CD4-positive, alpha-beta T cell treated with Interleukin-4 for 1 hour (primary cell): Measurements from ENCODE around the gene MYO5B.
A peak's percentile ranks its signal among the peaks of the same experiment; 100 is the strongest.
"Not testable (repeated sequence)": the region's sequence is repeated elsewhere in the genome, so short reads cannot be mapped to it uniquely, and the experiment has no call there.

Source experiments
- DNase-seq, 2 donors: peaks; one replicate each; pipeline ENCODE4 v3.0.0-alpha.2; 2020 to 2022

The MYO5B gene

DNA sequence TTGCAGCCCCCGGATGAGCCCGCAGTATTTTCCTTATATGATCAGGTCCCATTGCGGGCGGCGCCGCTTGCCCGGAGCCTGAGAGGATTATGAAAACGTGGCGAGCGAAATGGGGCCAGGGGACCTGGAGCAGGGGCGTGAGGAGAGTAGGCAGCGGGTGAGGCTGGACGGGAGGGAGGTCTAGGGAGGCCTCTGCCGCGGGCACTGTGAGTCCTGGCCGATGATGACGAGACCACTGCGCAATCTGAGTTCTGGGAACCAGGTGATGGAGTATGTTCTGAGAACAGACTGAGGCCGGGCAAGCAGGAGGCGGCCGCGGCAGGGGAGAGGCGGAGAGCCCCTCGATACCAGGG lies 380.8 kb downstream of the MYO5B start:
- DNase-seq, result peak; percentile 63 to 76

DNA sequence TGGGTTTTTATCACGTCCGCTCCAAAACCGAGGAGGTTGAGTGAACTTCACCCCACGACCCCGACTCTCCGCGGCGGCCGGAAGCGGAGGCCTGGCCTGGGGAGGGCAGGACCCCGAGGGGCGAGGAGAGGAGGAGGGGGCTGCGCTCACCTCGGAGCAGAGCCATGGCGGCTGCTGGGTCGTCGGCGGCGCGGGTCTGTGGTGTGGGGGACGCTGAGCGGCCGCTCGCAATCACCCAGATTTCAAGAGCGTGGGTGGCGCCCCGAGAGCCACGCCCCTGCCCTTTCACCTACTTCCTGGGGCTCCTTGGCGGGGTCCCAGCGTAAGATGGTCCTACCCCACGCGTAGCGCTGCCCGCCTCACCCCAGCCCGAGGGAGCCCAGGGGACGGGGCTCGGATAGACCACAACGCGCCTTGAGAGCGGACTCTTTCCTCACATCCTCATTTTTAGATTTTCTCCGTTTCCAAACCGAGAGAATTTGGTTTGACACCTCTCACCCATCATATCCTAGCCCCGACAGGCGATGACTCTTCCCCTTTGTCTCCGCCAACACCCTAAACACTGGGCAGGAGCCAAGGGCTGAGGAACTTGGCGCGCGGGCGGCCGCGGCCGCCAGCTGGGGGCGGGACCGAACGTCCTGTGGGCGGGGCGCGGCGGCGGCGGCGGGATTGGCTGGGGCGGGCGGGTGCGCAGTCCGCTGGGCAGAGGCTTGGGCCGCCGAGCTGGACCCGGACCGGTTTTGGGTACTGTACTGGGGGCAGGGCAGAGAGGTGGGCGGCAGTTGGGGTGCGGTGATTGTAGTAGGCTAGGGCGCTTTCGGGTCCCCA lies 381.4 kb downstream of the MYO5B start, which contains the start of gene ACAA2:
ACAA2 (minus strand) TSS at position 215 of the 828 bp plus-strand sequence; CDS start at position 166, 49 bp downstream.
- DNase-seq, result peak; percentile 82 to 83

DNA sequence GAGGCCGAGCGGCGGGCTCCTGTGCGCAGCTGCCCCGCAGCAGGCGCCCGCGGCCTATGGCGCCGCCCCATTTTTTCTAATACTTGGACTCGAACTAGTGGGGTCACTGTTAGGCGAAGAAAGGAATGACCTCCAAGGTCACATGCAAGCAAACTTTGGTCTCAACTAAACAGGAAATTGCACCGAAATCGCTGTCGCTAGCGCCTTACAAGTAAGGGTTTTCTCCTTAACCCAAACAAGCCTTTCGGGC lies 382.0 kb downstream of the MYO5B start:
- no peak for DNase-seq

DNA sequence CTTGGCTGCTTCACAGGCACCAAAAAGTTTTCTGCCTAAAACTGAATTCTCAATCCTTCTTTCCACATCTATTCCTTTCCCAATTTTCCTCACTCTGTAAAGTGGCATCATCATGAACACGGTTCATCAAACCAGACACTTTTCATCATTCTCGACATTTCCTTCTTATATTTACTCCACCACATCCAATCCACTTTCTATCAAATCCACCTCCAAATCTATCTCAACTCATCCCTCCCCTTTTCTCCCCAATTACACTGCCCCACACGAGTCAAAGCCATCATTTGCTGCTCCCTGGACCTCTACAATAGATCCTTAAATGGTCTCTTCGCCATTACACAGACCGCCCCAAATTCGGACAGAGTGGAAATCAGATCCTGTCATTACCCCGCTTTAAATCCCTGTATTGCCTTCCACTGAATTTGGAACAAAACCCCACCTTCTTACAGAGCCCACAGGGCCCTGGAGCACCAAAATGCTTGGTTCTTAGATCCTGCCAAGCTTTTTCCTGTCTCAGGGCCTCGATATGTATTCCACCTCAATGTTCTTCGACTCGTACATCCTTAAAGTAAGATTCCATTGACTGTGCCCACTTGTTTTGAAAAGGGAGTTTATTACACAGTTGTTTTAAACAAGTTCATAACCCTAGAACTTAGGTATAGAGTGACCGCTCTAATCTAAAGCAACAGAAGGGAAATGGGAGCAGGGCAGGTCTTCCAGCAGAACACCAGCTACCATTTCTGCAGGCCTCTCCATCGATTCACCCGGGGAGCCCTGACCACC lies 382.5 kb downstream of the MYO5B start:
- no peak for DNase-seq

DNA sequence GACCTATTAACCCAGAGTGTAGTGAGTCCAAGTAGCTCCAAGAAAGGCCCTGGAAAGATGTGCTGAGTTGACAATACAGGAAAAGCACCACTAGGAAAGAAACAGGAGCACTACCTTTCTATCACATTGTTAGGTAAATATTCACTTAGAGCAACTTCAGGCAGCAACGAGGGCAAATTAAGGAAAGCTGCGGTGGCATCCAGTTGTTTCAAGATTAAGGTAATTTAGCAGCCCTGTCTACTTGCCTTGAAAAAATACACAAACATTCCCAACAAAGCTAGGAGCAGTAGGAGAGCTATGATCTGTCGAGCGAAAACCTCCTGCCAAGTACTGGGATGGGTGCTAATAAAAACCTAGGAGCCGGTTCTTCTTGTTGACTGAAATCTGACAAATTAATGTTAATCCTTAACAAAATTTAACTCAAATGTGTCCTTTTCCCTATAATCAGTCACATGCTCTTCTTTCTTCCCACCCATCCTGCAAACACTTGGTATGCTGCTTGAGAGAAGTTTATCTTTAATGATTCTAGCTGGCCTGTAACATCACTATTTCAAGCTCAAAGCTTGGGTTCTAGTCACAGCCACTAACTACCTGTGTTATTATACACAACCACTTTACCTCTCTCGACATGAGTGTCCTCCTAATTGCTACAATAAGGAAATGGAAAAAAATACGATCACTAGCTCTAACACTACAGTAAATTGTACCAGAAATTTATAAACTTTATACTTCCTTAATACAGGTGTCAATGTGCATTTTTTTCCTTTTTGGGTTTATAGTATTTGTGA lies 383.6 kb downstream of the MYO5B start:
- no peak for DNase-seq

DNA sequence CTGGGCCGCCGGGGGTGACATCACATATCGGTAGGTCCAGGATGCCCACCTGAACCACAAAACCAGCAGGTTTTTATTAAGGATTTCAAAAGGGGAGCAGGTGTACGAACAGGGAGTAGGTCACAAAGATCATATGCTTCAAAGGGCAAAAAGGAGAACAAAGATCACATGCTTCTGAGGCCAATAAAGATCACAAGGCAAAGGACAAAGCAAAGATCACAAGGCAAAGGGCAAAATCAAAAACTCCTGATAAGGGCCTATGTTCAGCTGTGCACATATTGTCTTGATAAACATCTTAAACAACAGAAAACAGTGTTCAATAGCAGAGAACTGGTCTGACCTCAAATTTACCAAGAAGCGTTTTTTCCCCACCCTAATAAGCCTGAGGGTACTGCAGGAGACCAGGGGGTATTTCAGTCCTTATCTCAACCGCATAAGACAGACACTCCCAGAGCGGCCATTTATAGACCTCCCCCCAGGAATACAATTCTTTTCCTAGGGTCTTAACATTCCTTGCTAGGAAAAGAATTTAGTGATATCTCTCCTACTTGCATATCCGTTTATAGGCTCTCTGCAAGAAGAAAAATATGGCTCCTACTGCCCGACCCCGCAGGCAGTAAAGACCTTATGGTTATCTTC lies 386.3 kb downstream of the MYO5B start:
- DNase-seq, result peak in 1 of 2 donors; percentile 24

DNA sequence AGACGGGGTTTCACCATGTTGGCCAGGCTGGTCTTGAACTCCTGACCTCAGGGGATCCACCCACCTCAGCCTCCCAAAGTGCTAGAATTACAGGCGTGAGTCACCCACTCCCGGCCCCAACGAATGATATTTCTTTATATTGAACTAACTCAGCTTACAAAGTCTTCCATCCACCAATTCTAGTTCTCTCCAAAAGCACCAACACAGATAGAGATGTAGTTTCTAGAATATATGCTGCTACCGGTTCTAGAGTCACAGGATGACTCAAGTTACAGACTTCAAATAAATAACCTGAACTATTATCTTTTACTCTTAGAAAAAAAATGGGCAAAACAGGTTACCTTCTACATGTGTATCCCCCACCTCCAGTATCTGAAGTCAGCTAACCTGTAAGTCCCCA lies 390.9 kb downstream of the MYO5B start:
- no peak for DNase-seq

DNA sequence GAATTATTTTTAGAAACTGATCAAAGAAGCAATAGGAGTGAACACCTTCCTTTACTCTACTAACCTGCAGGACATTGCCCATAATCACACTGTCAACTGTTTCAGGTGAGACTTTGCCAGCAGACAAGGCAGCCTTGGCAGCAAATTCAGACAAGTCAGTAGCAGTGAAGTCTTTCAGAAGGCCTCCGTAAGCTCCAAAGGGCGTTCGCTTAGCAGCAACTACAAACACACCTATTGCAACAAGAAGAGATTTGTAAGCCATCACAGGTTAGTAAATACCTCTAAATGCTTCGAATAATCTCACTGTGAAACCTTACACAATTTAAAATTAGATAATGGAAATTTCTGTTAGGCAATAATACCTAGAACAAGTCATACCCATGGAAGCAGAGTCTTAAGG lies 392.3 kb downstream of the MYO5B start:
- DNase-seq, result no peak

DNA sequence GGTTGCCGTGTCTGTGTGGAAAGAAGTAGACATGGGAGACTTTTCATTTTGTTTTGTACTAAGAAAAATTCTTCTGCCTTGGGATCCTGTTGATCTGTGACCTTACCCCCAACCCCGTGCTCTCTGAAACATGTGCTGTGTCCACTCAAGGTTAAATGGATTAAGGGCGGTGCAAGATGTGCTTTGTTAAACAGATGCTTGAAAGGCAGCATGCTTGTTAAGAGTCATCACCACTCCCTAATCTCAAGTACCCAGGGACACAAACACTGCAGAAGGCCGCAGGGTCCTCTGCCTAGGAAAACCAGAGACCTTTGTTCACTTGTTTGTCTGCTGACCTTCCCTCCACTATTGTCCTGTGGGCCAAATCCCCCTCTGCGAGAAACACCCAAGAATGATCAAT lies 394.5 kb downstream of the MYO5B start:
- not testable (repeated sequence) for DNase-seq

DNA sequence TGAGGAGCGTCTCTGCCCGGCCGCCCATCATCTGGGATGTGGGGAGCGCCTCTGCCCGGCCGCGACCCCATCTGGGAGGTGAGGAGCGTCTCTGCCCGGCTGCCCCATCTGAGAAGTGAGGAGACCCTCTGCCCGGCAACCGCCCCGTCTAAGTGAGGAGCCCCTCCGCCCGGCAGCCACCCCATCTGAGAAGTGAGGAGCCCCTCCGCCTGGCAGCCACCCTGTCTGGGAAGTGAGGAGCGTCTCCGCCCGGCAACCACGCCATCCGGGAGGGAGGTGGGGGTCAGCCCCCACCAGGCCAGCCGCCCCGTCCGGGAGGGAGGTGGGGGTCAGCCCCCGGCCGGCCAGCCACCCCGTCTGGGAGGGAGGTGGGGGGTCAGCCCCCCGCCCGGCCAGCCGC lies 395.1 kb downstream of the MYO5B start:
- DNase-seq, result not testable (repeated sequence)

DNA sequence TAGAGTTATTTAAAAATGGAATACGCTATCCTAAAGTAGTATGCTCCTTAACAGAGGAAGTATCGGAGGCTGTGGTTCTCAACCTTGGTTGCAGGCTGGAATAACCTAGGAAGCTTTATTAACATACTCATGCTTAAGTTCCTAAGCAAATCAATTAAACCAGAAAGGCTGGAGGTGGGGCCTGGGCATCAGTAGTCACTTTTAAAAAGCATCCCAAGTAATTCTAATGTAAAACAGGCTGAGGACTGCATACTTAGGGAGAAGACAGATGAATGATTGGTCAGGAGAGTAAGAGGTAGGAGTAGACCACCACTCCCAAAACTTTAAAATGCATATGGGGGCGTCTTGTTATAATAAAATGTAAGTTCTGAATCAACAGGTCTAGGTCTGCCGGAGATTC lies 396.9 kb downstream of the MYO5B start:
- no peak for DNase-seq

DNA sequence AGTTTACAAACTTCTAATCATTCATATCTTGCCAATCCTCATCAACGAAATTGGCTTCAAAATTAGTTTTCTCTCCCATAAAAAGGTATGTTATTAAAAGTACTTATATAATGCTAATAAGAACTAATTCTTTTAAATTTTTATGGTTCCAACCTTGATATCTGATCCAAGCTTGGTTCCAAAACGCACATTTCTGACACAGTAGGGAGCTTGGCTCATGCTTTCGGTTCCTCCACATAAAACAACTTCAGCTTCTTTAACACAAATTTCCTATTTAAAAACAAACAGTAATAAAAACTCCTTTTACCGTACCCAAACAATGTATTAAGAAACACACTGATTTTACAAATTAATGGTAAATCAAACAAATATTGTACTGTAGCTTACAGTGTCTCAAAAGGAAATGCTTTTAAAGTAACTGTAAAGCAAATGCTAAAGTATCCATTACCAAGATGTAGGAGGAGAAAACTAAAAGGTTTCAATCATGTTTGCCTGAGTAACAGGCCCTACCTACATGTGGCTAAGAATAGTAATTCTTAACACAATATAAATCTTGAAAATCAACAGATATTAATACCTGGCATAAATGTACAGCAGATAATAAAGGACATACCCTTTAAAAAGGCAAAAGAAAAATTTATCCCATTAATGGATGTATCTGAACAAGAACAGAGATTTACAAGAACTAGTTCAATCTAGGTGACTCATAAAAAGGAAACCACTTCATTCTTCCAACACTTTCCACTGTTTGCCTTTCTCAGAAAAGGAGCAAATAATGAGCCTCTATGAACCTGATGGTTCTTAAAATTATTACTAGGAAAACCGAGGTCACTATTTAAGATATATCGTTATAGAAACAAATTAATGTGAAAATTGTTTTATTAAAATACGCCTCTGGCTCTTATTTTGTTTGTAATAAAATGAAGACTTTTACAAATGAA lies 399.1 kb downstream of the MYO5B start:
- no peak for DNase-seq

DNA sequence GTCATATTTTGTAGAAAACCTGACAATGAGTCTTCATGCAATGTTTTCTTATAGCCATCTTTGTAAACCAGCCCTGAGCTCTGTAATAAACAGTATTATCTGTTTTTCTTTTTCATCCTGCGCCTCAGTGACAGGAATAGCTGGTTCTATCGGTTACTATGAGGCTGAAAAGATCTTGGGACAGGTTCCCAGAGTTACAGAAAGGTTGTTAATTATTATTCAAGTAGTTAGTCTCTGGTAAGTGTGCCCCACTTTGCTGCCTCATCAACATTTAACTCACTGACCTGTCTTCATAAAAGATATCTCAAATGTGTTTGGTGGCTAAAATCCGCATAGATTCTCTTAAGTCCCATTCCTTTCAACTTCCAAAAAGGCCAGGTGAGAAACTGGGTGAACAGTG lies 400.2 kb downstream of the MYO5B start:
- no peak for DNase-seq

DNA sequence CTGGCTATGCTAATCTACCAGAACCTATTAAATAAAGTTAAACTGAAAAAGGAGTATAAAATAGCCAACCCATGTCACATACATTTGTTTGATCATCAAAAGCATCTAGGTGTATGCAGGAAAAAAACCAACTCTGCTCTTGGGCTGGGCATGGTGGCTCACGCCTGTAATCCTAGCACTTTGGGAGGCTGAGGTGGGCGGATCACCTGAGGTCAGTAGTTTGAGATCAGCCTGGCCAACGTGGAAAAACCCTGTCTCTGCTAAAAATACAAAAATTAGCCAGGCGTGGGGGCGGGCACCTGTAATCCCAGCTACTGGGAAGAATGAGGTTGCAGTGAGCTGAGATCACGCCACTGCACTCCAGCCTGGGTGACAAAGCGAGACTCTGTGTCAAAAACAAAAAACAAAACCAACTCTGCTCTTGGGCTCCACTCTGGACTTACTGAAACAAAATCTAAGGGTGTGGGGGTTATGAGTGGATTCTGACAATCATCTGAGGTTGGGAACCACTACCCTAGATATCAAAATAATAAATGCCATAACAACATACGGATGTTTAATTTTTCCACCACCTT lies 405.3 kb downstream of the MYO5B start:
- not testable (repeated sequence) for DNase-seq

DNA sequence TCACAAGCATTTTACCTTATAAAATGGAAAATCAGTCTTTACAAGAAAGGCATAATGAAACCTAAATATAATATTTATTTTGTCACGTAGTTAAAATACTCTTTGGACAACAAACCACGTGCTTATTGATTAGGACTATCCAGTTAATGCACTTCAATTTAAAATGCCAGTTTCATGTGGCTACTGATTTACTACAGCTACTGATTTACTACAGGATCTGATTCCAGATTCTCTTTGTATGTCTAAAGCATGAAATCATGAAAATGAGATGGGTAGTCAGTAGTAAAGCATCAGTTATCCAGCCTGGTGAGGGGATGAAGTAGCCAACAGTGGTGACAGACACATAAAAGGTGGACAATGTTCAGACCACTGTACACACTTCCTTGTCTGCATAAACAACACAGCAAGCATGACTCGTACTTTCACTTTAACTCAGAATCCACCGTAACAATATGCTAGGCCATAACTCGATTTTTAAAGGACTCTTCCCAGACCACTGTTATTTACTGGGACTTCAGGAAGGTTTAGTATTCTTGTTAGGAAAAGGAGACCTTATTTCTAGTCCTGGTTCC lies 406.5 kb downstream of the MYO5B start:
- DNase-seq, result peak in 1 of 2 donors; percentile 31

DNA sequence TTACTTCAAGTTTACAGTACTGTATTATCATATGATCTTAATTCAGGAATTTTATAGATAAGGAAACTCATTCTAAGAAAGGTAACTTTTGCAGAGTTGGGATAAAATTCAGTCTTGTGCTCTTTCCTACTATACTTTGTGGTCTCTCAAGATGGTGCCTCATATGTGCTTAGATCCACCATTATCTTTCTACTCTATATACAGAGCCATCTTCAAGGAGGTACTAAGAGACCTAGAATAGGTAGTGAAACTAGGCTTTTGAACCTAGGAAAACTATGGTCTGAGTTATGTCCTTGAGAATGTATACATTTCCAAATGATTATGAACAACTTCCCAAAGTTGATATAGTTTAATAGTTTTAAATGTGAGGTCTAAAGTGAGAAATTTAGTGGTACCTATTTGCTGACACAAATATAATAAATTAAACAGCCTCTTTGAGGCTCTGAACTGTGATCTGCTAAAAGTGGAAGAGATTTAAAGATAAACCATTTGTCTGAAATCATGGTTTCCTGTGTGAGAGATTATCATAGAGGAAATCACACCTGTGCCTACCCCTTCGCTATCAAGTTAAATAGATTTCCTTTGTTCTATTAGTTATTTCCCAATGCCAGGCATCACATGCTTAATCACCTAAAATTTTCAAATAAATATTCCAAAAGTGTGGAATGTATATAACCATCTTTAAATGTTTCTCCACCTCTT lies 408.8 kb downstream of the MYO5B start:
- peak in 1 of 2 donors; percentile 53 for DNase-seq

DNA sequence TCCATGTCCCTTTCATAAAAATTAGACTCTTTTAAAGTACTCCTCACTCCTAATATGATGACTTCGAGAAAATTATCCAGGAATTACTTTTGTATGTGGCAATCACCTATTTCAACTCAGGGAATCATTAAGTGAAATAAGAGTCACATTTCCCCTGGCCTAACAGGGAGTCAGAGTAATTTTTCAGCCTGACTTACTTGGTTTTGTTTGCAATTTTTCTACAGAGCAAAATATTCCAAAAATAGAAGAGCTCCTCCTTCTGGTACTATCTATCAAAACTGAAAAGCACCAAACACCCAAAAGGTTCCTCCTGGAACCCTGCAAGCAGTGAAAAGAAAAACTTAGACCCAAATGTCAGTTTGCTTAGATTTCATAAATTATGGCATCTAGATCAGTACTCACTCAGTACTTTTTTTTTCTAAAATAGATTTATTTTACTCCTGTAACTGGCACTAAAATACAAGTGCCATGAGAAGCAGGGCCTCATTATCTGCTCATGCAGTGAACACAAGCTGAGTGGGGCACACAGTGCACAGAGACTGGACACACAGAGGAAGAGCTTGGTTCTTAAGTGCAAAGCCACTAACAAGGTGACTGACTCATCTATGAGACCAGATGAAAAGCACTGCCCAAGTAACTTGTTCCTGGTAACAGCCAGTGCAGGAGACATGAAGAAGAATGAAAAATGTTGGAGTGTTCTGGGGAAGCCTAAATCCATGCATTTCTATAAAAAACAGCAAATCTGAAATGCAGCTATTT lies 410.3 kb downstream of the MYO5B start:
- DNase-seq, result no peak

DNA sequence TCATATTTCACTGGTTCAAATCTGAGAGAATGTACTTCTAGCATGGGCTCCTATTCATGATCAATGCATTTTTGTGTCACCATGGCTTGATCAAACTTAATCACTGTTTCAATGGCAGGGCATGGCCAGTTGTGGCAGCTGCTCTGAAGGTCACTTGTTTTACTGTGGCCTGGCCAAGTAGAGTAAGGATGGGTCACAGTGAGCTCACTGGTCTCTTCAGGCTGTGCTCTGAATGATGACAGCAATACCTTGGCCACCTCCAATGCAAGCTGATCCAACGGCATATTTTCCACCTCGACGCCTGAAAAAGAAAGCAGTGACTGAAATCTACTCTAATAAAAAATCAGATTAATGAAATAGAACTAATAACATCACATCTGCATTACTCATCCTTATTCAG lies 411.3 kb downstream of the MYO5B start:
- not testable (repeated sequence) for DNase-seq

DNA sequence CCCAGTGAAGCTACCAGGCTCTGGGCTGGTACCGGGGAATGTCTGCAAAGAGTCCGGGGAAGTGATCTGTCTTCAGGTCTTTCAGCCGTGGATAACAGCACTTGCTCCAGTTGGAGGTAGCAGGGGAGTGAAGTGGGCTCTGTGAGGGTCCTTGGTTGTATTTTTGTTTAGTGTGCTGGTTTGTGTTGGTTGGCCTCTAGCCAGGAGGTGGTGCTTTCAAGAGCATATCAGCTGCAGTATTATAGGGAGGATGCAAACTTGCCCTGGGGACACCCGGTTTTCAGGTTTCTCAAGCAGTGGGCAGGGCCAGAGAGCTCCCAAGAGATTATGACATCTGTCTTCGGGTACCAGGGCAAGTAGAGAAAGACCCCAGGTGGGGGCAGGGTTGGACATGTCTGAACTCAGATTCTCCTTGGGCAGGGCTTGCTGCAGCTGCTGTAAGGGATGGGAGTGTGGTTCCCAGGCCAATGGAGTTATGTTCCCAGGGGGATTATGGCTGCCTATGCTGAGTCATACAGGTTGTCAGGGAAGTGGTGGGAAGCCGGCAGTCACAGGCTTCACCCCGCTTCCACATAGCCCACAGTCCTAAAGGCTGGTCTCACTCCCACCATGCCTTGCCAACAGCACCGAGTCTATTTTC lies 416.0 kb downstream of the MYO5B start:
- no peak for DNase-seq
